SK-N-SH treated with all-trans-retinoic acid at 6 μM for 48 hours (cell line): ENCODE data around the gene NFS1.
"Not testable (repeated sequence)": the region's sequence is repeated elsewhere in the genome, so short reads cannot be mapped to it uniquely, and the experiment has no call there.

Source experiments
- ATAC-seq: fragments of 200-7000 bp; cut with Tn5 transposase; 3 replicates; pipeline ENCODE4 v1.9.1; 2020; ENCODE audit warnings: mild to moderate bottlenecking, moderate library complexity
- ARNTL ChIP-seq: fragments of 450-650 bp; formaldehyde crosslinking; IDR thresholded peaks from 2 replicates; pipeline ENCODE4 v1.5.0; 2020; ENCODE audit warnings: low read depth, mild to moderate bottlenecking, moderate library complexity, borderline replicate concordance
- BACH2 ChIP-seq: fragments of 250-450 bp; sonication (Bioruptor Pico); IDR thresholded peaks from 2 replicates; pipeline ENCODE4 v1.9.0; 2021; ENCODE audit warnings: mild to moderate bottlenecking, borderline replicate concordance
- CREB5 ChIP-seq: fragments of 250-450 bp; sonication (Bioruptor Pico); IDR thresholded peaks from 2 replicates; pipeline ENCODE4 v1.5.1; 2020; ENCODE audit warnings: low read depth, mild to moderate bottlenecking, moderate library complexity
- CSRNP3 ChIP-seq: fragments of 250-450 bp; sonication (Bioruptor Pico); IDR thresholded peaks from 2 replicates; pipeline ENCODE4 v1.5.1; 2021; ENCODE audit warnings: mild to moderate bottlenecking, moderate library complexity
- ESRRG ChIP-seq: fragments of 250-450 bp; sonication (Bioruptor Pico); IDR thresholded peaks from 2 replicates; pipeline ENCODE4 v1.6.1; 2021; ENCODE audit warnings: mild to moderate bottlenecking
- GLIS3 ChIP-seq: fragments of 250-450 bp; sonication (Bioruptor Pico); IDR thresholded peaks from 2 replicates; pipeline ENCODE4 v1.5.0; 2020; ENCODE audit warnings: mild to moderate bottlenecking, moderate library complexity
- ISL1 ChIP-seq: fragments of 250-450 bp; sonication (Bioruptor Pico); IDR thresholded peaks from 2 replicates; pipeline ENCODE4 v2.1.2; 2022; ENCODE audit warnings: mild to moderate bottlenecking, moderate library complexity
- OSR1 ChIP-seq: fragments of 250-450 bp; sonication (Bioruptor Pico); IDR thresholded peaks from 2 replicates; pipeline ENCODE4 v1.8.0; 2022; ENCODE audit warnings: moderate library complexity, mild to moderate bottlenecking, inconsistent platforms
- PATZ1 ChIP-seq: fragments of 250-450 bp; sonication (Bioruptor Pico); IDR thresholded peaks from 2 replicates; pipeline ENCODE4 v1.8.0; 2020; ENCODE audit warnings: mild to moderate bottlenecking, moderate library complexity, borderline replicate concordance
- POU6F1 ChIP-seq: fragments of 250-450 bp; sonication (Bioruptor Pico); IDR thresholded peaks from 2 replicates; pipeline ENCODE4 v1.8.0; 2021; ENCODE audit warnings: low read depth, mild to moderate bottlenecking, moderate library complexity, borderline replicate concordance
- RARB ChIP-seq: fragments of 250-450 bp; sonication (Bioruptor Pico); IDR thresholded peaks from 2 replicates; pipeline ENCODE4 v1.8.0; 2021; ENCODE audit warnings: mild to moderate bottlenecking, moderate library complexity
- SNAI2 ChIP-seq: fragments of 250-450 bp; sonication (Bioruptor Pico); IDR thresholded peaks from 2 replicates; pipeline ENCODE4 v1.5.0; 2020; ENCODE audit warnings: mild to moderate bottlenecking, moderate library complexity
- TCF4 ChIP-seq: fragments of 250-450 bp; sonication (Bioruptor Pico); IDR thresholded peaks from 2 replicates; pipeline ENCODE4 v1.8.0; 2021; ENCODE audit warnings: mild to moderate bottlenecking, moderate library complexity, borderline replicate concordance
- TSHZ2 ChIP-seq: fragments of 250-450 bp; sonication (Bioruptor Pico); IDR thresholded peaks from 2 replicates; pipeline ENCODE4 v1.5.0; 2020; ENCODE audit warnings: mild to moderate bottlenecking, moderate library complexity
- ZC3H10 ChIP-seq: fragments of 250-450 bp; sonication (Bioruptor Pico); IDR thresholded peaks from 2 replicates; pipeline ENCODE4 v1.5.1; 2021; ENCODE audit warnings: mild to moderate bottlenecking, moderate library complexity
- ZFP3 ChIP-seq: fragments of 250-450 bp; sonication (Bioruptor Pico); IDR thresholded peaks from 2 replicates; pipeline ENCODE4 v1.5.0; 2020; ENCODE audit warnings: mild to moderate bottlenecking, moderate library complexity
- ZNF565 ChIP-seq: fragments of 450-650 bp; formaldehyde crosslinking; conservative IDR thresholded peaks from 2 replicates; pipeline ENCODE4 v1.5.0; 2020; ENCODE audit warnings: low read depth, mild to moderate bottlenecking, moderate library complexity
- ZNF70 ChIP-seq: fragments of 450-650 bp; formaldehyde crosslinking; IDR thresholded peaks from 2 replicates; pipeline ENCODE4 v1.5.0; 2020; ENCODE audit warnings: mild to moderate bottlenecking, moderate library complexity
- ZNF8 ChIP-seq: fragments of 450-650 bp; formaldehyde crosslinking; IDR thresholded peaks from 2 replicates; pipeline ENCODE4 v1.5.0; 2020; ENCODE audit warnings: mild to moderate bottlenecking, moderate library complexity

The NFS1 gene

DNA sequence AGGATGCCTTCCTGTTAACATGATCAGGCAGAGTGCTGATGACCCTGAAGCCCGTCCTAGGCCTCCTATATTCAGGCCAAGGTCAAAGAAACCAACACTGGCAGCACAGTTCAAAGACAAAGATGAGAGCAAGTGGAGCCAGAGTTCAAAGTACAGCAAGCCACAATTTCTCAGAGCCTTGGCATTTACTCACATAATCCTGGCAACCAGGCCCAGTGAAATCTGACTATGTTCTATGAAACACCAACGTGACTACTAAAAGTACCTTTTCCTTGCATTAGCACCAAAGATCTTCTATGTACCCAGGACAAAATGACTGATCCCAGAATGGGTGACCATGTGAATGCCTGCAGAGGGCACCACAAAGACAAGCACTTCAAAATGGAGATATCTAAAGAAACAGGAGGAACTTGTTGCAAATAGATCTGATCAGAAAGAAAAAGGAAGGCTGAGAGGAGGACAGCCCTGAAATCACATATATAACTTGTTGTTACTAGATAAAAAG is 3.9 kb downstream of the NFS1 start (continued):
- TF ChIP-seq ZC3H10 (no peak), OSR1 (CRISPR knock-in tag) (no peak), POU6F1 (no peak)

- no peak for TF ChIP-seq ZNF70 (CRISPR knock-in tag)
- no peak for TF ChIP-seq TCF4
- TF ChIP-seq ISL1 = no peak
- TF ChIP-seq ARNTL (CRISPR knock-in tag) = no peak
- TF ChIP-seq OSR1 (CRISPR knock-in tag) = no peak
- no peak for TF ChIP-seq CSRNP3
- no peak for TF ChIP-seq RARB
- TF ChIP-seq ZNF8 = no peak
- no peak for TF ChIP-seq GLIS3 (CRISPR knock-in tag)
- TF ChIP-seq ZFP3 (CRISPR knock-in tag) = no peak
- no peak for TF ChIP-seq SNAI2 (CRISPR knock-in tag)
- TF ChIP-seq ESRRG (CRISPR knock-in tag) = no peak
- no peak for TF ChIP-seq CREB5 (CRISPR knock-in tag)
- no peak for TF ChIP-seq BACH2 (CRISPR knock-in tag)
- TF ChIP-seq TSHZ2 (CRISPR knock-in tag) = no peak
- TF ChIP-seq PATZ1 (CRISPR knock-in tag) = no peak
- TF ChIP-seq POU6F1 = no peak
- no peak for TF ChIP-seq ZC3H10
- no peak for TF ChIP-seq ZNF565
- no peak for ATAC-seq
These were observed 8.9 kb downstream of the NFS1 start for GRCh38 chr20:35690265-35690664.

- ATAC-seq = not testable (repeated sequence)
These were observed 12.3 kb downstream of the NFS1 start for GRCh38 chr20:35686872-35687271.

- not testable (repeated sequence) for ATAC-seq
These were observed 13.8 kb downstream of the NFS1 start for GRCh38 chr20:35685368-35685767.
